Superior temporal gyrus (tissue), 1 donor: ENCODE data around the gene PLD2.
"Not testable (repeated sequence)": the region's sequence is repeated elsewhere in the genome, so short reads cannot be mapped to it uniquely, and the experiment has no call there.

Source experiments
- DNase-seq: peaks from one replicate; pipeline ENCODE4 v3.0.0-alpha.2; 2016; ENCODE audit errors: extremely low spot score

Gene PLD2

DNA sequence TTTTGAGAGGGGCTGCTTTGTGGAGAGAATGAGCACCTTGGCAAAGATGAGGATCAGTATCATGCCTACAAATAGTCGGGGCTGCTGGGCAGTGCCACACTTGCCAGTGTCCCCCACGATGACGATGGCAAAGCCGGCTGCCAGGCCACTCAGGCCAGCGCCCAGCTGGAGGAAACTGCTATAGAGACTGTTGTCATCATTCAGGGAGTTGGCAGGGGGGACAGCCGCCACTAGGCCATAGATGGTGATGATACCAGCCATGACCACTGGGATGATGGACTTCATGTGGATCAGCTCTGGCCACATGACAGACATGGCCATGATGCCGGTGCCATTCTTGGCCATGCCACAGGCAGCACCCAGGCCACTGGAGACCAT is 50.0 kb downstream of the PLD2 start:
- peak; percentile 82 for DNase-seq

DNA sequence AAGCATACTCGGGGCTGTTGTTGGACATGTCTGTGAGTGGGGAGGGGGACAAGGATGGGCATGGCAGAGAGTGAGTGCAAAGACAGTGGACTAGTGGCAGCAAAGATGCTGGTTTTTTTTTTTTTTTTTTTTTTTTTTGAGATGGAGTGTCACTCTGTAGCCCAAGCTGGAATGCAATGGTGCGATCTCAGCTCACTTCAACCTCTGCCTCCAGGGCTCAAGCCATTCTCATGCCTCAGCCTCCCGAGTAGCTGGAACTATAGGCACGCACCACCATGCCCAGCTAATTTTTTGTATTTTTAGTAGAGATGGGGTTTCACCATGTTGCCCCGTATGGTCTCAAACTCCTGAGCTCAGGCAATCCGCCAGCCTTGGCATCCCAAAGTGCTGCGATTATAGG is 50.4 kb downstream of the PLD2 start:
- not testable (repeated sequence) for DNase-seq

DNA sequence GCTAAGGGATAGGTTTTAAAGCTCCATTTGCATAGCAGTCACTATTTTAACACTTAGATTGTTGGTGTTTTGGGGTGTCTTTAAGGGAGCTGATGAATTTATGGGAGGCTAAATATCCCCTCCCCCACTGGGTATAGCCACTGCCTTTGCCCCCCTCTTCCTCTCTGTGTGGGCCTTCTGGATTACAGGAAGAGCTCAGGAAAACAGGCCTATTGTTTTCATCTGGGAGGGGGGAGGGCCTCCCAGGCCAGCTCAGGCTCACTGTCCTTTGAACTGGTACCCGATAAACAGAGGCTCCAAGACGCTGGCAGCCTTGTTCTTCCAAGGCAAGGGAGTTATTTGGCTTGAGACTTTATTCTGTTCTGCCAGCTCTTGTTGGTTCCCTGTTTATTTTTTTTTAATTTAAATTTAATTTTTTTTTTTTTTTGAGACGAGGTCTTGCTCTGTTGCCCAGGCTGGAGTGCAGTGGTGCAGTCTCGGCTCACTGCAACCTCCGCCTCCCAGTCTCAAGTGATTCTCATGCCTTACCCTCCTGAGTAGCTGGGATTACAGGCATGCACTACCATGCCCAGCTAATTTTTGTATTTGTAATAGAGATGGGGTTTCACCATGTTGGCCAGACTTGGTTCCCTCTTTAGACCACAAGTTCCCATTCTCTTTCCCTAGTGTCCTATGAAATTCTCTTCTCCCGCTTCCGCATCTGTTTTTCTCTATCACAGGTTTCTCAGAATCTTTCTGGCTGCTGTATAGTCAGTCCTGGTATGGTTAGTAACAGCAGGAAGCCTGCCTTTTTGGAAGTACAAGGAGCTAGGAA is 51.3 kb downstream of the PLD2 start:
- DNase-seq: peak; percentile 90

DNA sequence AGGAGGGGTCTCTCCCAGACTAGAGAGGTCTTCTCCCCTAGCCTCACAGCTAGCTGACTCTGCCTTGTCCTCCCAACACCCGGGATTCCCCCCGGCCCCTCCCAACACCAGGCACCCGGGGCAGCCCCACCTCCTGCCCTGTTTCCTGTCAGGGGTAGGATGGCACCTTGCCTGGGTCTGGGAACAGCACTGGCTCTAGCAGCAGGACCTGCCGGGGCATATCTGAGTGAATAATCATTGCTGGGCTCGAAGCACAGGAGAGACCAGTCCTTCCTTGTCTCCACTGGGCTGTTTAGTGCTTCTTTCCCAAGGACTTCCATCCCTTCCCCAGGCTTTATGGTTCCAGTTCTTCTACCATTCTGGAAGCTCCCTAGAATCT is 51.9 kb downstream of the PLD2 start:
- DNase-seq: peak; percentile 58

DNA sequence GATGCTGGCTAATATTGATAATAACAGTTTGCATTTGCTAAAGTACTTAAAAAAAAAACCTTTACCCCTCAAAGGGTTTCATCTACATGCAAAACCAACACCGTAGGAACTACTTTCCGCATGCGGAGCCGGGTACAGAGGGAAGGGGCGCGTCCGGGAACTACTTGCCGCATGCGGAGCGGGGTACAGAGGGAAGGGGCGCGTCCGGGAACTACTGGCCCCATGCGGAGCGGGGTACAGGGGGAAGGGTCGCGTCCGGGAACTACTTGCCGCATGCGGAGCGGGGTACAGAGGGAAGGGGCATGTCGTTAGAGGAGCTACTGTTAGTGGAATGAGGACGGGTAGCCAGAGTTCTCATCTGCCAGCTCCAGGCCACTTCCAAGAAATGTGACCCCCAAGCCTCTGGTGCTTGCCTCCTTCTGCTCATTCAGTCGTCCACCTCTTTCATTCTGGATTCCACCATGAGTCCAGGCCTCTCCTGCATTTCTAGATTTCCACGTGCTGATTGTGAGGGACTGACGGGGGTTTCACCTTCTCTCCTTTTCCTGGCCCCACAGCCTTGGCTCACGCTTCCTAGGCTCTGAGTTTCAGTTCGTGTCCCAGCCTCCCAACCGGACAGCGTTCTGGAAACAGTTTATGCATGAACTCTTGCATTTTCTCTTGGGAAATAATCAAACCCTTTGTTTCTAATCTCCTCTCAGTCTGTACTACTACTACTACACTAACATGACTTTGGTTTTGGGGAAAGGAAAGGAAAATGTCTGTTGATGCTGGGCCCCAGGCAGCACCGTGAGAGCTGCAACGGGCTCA is 53.1 kb downstream of the PLD2 start:
- peak; percentile 69 for DNase-seq

DNA sequence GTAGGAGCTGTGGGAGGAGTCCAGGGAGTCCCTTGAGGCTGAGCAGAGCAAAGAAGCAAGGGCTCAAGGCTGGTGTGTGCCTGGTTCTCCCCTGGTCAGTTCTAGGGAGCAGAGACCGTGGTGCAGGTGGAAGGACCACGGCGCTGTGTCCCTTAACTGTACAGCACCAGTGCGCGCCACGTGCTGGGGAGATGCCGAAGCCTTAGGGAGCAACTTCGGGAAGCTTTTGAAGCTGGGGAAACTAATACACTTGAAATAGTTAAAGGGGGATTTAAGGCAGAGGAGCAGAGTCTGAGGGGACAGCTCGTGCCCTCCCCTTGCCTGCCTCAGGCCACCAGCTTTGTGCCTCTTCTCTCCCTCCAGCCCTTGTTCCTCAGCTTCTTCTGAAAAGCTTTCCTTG is 53.7 kb downstream of the PLD2 start:
- peak; percentile 10 for DNase-seq

DNA sequence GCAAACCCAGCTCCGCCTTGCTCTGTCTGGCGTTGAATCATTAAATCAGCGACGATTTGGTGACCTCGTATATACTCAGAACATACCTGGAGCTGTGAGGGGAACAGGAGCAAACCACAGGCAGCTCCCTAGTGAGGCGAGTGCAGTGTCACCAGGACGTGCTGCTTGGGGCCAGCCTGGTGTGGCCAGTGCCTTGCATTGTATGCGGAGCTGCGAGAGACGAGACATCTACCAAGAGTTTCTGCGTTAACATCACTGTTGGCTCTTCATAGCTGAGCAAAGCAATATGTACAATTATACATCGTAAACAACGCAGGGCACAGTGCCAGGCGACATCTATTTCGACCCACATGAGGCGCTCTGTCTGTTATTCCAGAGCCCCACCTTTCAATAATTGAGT is 54.1 kb downstream of the PLD2 start:
- DNase-seq: peak; percentile 34

DNA sequence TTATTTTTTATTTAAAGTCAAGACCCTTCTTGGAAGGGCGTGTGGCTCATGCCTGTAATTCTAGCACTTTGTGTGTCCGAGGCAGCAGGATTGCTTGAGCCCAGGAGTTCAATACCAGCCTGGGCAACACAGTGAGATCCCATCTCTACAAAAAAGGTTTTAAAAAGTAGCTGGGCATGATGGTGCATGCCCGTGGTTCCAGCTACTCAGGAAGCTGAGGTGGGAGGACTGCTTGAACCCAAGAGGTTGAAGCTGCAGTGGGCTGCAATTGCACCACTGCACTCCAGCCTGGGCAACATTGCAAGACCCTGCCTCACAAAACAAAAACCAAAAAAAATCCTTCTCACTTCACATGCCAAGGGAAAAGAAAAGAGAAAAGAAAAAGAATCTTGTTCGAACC is 55.8 kb downstream of the PLD2 start:
- DNase-seq: no peak

DNA sequence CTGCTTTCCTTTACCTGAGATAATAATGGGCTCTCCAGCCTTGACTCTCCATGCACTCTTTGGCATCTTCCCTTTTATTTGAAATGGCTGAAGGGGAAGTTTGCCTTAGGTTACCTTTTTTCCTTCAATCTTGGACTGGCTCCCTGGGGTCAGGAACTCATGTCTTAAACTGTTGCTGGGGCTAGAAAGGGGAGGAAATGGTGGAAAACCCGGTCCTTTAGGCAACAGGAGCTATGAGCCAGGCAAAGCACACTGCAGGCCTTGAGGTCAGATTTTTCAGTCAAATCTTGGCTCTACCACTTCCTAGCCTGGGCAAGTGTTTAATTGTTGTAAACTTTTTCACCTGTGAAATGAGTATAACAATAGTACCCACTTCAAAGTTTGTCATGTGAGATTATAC is 56.4 kb downstream of the PLD2 start:
- DNase-seq: no peak

DNA sequence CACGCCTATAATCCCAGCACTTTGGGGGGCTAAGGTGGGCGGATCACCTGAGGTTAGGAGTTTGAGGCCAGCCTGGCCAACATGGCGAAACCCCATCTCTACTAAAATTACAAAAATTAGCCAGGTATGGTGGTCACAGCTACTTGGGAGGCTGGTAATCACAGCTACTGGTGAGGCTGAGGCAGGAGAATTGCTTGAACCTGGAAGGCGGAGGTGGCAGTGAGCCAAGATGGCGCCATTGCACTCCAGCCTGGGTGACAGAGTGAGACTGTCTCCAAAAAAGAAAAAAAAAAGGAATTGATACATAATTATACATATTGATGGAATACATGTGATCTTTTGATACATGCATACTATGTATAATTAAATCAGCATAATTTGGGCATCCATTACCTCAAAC is 60.6 kb downstream of the PLD2 start:
- not testable (repeated sequence) for DNase-seq

DNA sequence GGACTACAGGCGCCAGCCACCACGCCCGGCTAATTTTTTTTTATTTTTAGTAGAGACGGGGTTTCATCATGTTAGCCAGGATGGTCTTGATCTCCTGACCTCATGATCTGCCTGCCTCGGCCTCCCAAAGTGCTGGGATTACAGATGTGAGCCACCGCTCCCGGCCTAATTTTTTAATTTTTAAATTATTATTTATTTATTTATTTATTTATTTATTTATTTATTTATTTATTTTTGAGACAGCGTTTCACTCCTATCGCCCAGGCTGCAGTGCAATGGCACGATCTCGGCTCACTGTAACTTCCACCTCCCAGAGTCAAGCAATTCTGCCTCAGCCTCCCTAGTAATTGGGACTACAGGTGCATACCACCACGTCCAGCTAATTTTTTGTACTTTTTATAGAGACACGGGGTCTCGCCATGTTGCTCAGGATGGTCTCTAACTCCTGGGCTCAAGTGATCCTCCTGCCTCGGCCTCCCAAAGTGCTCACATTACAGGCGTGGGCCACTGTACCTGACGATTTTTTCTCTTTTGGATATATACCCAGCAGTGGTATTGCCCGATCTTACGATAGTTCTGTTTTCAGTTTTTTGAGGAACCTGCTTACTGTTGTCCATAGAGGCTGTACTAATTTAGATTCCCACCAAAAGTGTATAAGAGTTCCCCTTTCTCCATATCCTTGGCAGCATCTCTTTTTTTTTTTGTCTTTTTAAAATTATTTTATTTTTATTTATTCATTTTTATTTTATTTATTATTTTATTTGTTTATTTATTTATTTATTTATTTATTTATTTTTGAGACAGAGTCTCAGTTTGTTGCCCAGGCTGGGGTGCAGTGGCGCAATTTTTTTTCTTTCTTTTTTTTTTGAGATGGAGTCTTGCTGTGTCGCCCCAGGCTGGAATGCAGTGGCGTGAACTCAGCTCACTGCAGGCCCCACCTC is 62.4 kb downstream of the PLD2 start:
- DNase-seq: peak; percentile 16

DNA sequence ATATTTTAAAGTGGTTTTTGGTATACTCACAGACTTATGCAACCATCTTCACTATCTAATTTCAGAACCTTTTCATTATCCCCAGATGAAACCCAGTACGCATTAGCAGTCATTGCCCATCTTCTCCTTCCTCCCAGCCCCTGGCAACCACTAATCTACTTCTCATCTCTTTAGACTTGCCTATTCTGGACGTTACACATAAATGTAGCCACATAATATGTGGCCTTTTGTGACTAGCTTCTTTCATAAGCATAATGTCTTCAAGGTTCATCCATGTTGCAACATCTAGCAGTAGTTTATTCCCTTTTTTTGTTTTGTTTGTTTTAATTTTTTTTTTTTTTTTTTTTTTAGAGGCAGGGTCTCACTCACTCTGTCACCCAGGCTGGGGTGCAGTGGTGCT is 63.9 kb downstream of the PLD2 start:
- no peak for DNase-seq

DNA sequence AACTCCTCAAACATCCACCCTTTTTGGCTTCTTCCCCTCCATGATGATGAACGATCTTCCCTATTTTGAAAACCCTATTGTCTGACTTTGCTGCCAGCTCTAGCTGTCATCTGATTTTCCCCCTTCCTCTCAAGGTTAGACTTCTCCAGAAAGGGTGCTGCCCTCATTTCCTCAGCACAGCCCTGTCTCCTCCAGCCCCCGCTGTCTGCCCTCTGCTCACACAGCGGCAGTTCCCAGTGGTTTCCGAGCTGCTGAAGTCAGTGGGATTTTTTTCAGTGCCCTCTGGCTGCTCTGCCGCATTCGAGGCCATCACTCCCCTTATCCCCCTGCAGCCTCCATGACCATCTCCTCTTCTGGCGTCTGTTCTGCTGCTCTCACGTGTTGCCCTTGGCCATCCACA is 65.8 kb downstream of the PLD2 start:
- no peak for DNase-seq
